NCI-H1436 (cell line): ENCODE results near the gene MICU2.
A peak's percentile ranks its signal among the peaks of the same experiment; 100 is the strongest.

ENCODE experiments used
- DNase-seq: peaks from one replicate; lab custom pipeline; 2025; lab: John Stamatoyannopoulos, UW

The MICU2 gene

GRCh38 chr13:21483748-21484147 lies 120.2 kb downstream of the MICU2 start:
- no peak for DNase-seq

- DNase-seq, result no peak
Measured at GRCh38 chr13:21481359-21481758, 122.6 kb downstream of the MICU2 start.

- DNase-seq, result peak; percentile 29
Measured at GRCh38 chr13:21478881-21479808, 124.8 kb downstream of the MICU2 start.

- peak; percentile 44 for DNase-seq
Measured at GRCh38 chr13:21476893-21477472, 127.0 kb downstream of the MICU2 start.

- DNase-seq, result no peak
Measured at GRCh38 chr13:21475115-21475514, 128.9 kb downstream of the MICU2 start.

GRCh38 chr13:21470785-21471184 lies 133.2 kb downstream of the MICU2 start:
- DNase-seq, result no peak

- no peak for DNase-seq
Measured at GRCh38 chr13:21466527-21466926, 137.4 kb downstream of the MICU2 start.

- DNase-seq, result no peak
Measured at GRCh38 chr13:21465710-21466160, 138.2 kb downstream of the MICU2 start.

GRCh38 chr13:21463424-21463823 lies 140.5 kb downstream of the MICU2 start:
- DNase-seq, result no peak

GRCh38 chr13:21461131-21461530 lies 142.8 kb downstream of the MICU2 start:
- DNase-seq, result no peak

- DNase-seq, result peak; percentile 67
Measured at GRCh38 chr13:21458813-21459701, 144.9 kb downstream of the MICU2 start, which contains the start of gene ZDHHC20. Gene ZDHHC20 (minus strand): TSS chr13:21459303. CDS start chr13:21459171, 132 bp downstream.

GRCh38 chr13:21458451-21458812 lies 145.5 kb downstream of the MICU2 start:
- no peak for DNase-seq

- DNase-seq, result no peak
Measured at GRCh38 chr13:21453387-21454081, 150.4 kb downstream of the MICU2 start.

- no peak for DNase-seq
Measured at GRCh38 chr13:21450936-21451335, 153.0 kb downstream of the MICU2 start.

GRCh38 chr13:21446656-21447055 lies 157.3 kb downstream of the MICU2 start:
- DNase-seq, result no peak

- DNase-seq, result no peak
Measured at GRCh38 chr13:21445759-21446158, 158.2 kb downstream of the MICU2 start.

- no peak for DNase-seq
Measured at GRCh38 chr13:21443171-21443570, 160.8 kb downstream of the MICU2 start.
